Neutrophil (primary cell): ENCODE measurements around the gene SH3BP5.

ENCODE experiments used
- H3K27ac ChIP-seq: fragments of 200-600 bp; sonication (generic); 2 replicates; pipeline ENCODE4 v1.5.1; 2016; ENCODE audit warnings: mild to moderate bottlenecking, moderate library complexity
- H3K27me3 ChIP-seq: fragments of 200-600 bp; sonication (generic); 2 replicates; pipeline ENCODE4 v1.6.0; 2016; ENCODE audit warnings: mild to moderate bottlenecking
- H3K36me3 ChIP-seq: fragments of 200-600 bp; sonication (generic); 2 replicates; pipeline ENCODE4 v1.5.1; 2017
- H3K4me1 ChIP-seq, 2 experiments: fragments of 200-600 bp in 1 of 2; sonication (generic) in 1 of 2; 1 replicate in 1 of 2; 2 replicates in 1 of 2; pipeline versions ENCODE4 v1.5.1 to v1.6.1; 2013 to 2016; ENCODE audit warnings: low read depth in 1 of 2, low read length in 1 of 2, mild to moderate bottlenecking in 1 of 2, moderate library complexity in 1 of 2; ENCODE audit not compliant: control insufficient read depth in 1 of 2, insufficient read depth in 1 of 2
- H3K4me3 ChIP-seq, 2 experiments: fragments of 200-600 bp in 1 of 2; sonication (generic) in 1 of 2; 1 replicate in 1 of 2; 2 replicates in 1 of 2; pipeline ENCODE4 v1.5.1; 2013 to 2016; ENCODE audit warnings: low read depth in 1 of 2, low read length in 1 of 2, mild to moderate bottlenecking in 1 of 2, moderate library complexity in 1 of 2
- H3K9me3 ChIP-seq: fragments of 200-600 bp; sonication (generic); 2 replicates; pipeline ENCODE4 v1.5.1; 2016
- TF ChIP-seq, protein P1 (sequence below): fragments of 200-600 bp; sonication (generic); IDR thresholded peaks from 2 replicates; pipeline ENCODE4 v1.5.1; 2016; ENCODE audit warnings: antibody characterized with exemption

Gene SH3BP5

DNA sequence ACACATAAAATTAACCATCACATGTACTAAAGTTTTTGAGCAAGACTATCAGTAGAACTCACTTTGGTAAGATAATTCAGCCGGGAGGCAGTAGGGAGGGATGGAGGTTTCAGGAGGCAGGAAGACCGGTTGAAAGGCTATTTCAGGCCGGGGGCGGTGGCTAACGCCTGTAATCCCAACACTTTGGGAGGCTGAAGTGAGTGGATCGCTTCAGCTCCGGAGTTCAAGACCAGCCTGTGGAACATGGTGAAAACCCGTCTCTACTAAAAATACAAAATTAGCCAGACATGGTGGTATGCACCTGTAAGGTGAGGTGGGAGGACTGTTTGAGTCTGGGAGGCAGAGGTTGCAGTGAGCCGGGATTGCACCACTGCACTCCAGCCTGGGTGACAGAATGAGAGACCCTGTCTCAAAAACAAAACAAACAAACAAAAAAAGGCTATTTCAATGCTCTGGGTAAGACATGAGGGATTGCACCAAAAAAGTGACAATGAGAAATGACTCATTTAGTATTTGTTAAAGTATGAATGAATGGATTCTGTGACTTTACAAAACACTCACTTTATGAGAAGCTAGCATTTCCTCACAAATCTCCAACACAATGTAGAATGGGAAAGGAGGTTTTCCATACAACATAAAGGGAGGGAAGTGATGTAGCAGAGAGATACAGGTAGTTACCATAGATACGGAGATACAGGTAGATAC, 43.9 kb downstream of the SH3BP5 start:
- Histone ChIP-seq H3K4me3 (no peak overlapping the region), H3K27ac (peak overlapping the region; percentile 93), H3K27me3 (no peaks in the 10 kb centered on the region), H3K36me3 (peaks cover 4% of the 10 kb centered on the region), H3K4me1 (peaks cover 70 to 73% of the 10 kb centered on the region in 2 experiments), H3K9me3 (no peaks in the 10 kb centered on the region)
- TF ChIP-seq, protein P1, sequence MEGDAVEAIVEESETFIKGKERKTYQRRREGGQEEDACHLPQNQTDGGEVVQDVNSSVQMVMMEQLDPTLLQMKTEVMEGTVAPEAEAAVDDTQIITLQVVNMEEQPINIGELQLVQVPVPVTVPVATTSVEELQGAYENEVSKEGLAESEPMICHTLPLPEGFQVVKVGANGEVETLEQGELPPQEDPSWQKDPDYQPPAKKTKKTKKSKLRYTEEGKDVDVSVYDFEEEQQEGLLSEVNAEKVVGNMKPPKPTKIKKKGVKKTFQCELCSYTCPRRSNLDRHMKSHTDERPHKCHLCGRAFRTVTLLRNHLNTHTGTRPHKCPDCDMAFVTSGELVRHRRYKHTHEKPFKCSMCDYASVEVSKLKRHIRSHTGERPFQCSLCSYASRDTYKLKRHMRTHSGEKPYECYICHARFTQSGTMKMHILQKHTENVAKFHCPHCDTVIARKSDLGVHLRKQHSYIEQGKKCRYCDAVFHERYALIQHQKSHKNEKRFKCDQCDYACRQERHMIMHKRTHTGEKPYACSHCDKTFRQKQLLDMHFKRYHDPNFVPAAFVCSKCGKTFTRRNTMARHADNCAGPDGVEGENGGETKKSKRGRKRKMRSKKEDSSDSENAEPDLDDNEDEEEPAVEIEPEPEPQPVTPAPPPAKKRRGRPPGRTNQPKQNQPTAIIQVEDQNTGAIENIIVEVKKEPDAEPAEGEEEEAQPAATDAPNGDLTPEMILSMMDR: no peak

DNA sequence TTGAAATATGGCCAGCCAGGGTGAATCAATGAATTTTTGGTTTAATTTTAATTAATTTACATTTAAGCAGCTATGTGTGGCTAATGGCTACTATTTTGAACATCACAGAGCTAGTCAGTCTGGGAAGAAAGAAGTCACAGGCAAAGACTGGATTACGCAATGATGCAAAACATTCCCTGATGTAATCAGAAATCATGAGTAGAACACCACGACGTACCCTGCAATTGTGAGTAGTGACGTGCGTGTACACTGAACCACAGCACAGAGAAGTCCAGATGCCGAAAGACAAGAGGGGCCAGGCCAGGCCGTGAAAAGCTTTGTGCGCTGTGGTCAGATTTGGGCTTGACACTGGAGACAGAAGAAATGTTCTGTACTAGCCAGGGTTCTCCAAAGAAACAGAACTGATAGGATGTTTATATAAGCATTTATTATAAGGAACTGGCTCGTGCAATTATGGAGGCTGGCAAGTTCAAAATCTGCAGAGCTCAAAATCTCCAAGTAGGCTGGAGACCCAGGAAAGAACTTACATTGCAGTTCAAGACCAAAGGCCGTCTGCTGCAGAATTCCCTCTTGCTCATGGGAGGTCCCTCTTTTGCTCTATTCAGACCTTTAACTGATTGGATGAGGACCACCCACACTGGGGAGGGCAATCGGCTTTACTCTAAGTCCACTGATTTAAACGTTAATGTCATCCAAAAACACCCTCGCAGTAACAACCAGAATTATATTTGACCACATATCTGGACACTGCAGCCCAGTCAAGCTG, 44.6 kb downstream of the SH3BP5 start:
- Histone ChIP-seq H3K27ac (peak overlapping the region; percentile 93), H3K4me1 (peaks cover 63 to 65% of the 10 kb centered on the region in 2 experiments)
- TF ChIP-seq, protein P1: no peak

DNA sequence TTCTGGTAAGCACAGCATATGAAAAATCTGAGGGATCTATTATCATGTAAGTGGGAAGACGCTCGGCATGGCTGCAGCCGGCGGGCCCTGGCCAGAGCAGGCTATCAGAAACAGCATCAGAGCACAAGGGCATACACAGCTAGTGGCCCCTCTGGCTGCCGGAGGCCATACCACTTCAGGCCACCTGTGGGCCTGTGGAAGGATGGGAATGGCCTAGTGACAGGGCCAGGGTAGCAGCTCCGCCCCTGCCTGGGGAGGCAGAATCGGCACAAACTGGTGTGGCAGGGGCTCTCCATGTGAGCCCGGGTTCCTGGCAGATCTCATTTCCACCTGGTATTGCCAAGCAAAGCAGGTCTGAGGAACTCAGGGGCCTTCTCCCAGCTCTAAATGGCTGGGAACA, 46.4 kb downstream of the SH3BP5 start:
- Histone ChIP-seq H3K36me3 (peaks cover 4% of the 10 kb centered on the region), H3K4me1 (peaks cover 56% of the 10 kb centered on the region in 2 experiments), H3K9me3 (no peaks in the 10 kb centered on the region), H3K27ac (peak overlapping the region; percentile 93), H3K27me3 (no peaks in the 10 kb centered on the region), H3K4me3 (no peak overlapping the region)
- TF ChIP-seq, protein P1: no peak

More for the DNA sequence above, 44.6 kb downstream of the SH3BP5 start:
- Histone ChIP-seq H3K27me3 (no peaks in the 10 kb centered on the region), H3K4me3 (peak overlapping the region in 1 of 2 experiments; percentile 7), H3K9me3 (no peaks in the 10 kb centered on the region), H3K36me3 (peaks cover 4% of the 10 kb centered on the region)

DNA sequence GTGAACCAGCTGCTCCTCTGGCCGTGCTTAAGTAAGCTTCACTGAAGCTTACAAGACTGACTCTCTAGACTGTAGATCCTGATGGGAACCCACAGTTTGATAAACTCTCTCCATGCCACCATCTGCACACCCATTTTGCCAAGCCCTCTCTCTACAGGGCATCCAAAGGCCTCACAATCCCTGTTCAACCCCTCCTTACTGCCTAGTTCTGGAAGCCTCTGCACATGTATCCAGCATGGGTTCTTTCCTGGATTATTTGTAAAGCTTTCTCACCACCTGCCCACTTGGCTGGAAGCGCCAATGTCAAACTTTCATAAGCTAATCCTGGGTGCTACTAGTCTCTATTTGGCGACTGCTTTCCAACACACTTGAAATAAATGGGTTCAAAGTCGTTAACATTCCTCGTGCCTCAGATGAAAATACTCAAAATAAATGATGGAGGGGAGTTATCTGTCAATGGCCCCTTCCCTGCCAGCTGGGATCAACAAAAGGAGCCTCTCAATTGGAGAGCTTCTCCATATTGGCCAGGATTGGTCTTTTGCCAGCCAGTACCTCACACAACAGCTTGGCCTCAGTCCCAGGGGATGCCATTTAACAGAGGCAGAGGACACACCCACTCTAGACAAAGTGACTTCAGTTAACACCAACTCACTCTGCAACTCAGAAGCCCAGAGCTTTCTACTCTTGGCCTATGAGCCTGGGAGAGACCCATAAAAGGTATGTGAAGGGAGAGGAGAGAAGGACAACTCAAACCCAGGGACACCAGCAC, 48.1 kb downstream of the SH3BP5 start:
- peaks cover 4% of the 10 kb centered on the region for H3K36me3 ChIP-seq
- no peaks in the 10 kb centered on the region for H3K27me3 ChIP-seq
- H3K9me3 ChIP-seq: no peaks in the 10 kb centered on the region
- H3K4me3 ChIP-seq: no peak overlapping the region
- peak overlapping the region; percentile 48 for H3K27ac ChIP-seq
- TF ChIP-seq, protein P1: no peak
- H3K4me1 ChIP-seq: peaks cover 39 to 46% of the 10 kb centered on the region in 2 experiments

DNA sequence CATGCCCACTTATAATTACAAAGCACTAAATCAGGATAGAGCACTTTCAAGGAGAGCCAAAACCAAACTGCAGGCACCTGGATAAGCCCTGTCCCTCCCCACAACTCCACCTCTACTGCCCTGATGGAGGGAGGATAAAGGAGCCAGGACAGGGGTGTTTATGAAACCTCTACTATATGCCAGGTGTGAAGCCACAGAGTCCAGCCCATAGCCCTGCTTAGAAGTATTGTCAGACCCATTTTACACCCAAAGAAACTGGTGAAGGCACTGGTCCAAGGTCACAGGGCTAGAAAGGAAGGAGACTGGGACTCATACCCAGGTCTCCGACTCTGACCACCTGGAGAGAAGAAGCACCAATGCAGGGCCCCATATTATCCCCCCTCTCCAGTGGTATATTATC, 48.7 kb downstream of the SH3BP5 start:
- Histone ChIP-seq H3K4me3 (no peak overlapping the region), H3K27me3 (no peaks in the 10 kb centered on the region), H3K4me1 (peaks cover 33 to 40% of the 10 kb centered on the region in 2 experiments), H3K9me3 (no peaks in the 10 kb centered on the region), H3K27ac (peak overlapping the region; percentile 48), H3K36me3 (peaks cover 4% of the 10 kb centered on the region)
- TF ChIP-seq, protein P1: no peak
